ENCODE data around the gene P3H3.

The P3H3 gene

DNA sequence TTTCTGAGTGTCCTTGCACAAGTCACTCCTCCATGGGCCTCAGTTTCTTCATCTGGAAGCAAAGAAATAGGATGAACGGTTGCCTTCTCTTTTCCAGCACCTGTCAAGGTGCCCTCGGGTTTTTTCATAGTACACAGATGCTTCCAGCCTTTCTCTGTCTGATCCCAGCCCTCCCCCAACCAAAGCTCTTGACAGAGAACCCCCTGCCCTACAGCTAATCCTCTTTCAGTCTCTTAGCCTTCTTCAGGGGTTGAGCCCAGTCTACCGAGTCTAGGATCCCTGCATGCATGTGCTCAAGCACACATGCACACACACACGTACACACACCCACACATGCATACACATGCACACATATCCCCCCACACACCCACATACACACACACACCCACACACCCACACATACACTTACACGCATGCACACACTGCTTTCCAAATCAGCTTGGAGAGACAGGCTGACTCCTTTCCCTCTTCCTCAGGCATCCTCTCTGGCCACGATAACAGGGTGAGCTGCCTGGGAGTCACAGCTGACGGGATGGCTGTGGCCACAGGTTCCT lies 18.2 kb downstream of the P3H3 start:
- no peak for TF ChIP-seq POLR2AphosphoS5 (IDR thresholded peaks at IDR 0.05; ENCODE audit: low read depth, low read length)
- TF ChIP-seq TAF1 (IDR thresholded peaks at IDR 0.05; ENCODE audit: borderline replicate concordance, insufficient read depth, low read length): no peak
- TF ChIP-seq, protein P1, sequence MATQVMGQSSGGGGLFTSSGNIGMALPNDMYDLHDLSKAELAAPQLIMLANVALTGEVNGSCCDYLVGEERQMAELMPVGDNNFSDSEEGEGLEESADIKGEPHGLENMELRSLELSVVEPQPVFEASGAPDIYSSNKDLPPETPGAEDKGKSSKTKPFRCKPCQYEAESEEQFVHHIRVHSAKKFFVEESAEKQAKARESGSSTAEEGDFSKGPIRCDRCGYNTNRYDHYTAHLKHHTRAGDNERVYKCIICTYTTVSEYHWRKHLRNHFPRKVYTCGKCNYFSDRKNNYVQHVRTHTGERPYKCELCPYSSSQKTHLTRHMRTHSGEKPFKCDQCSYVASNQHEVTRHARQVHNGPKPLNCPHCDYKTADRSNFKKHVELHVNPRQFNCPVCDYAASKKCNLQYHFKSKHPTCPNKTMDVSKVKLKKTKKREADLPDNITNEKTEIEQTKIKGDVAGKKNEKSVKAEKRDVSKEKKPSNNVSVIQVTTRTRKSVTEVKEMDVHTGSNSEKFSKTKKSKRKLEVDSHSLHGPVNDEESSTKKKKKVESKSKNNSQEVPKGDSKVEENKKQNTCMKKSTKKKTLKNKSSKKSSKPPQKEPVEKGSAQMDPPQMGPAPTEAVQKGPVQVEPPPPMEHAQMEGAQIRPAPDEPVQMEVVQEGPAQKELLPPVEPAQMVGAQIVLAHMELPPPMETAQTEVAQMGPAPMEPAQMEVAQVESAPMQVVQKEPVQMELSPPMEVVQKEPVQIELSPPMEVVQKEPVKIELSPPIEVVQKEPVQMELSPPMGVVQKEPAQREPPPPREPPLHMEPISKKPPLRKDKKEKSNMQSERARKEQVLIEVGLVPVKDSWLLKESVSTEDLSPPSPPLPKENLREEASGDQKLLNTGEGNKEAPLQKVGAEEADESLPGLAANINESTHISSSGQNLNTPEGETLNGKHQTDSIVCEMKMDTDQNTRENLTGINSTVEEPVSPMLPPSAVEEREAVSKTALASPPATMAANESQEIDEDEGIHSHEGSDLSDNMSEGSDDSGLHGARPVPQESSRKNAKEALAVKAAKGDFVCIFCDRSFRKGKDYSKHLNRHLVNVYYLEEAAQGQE (IDR thresholded peaks at IDR 0.05; ENCODE audit: insufficient read depth in 1 of 2, low read depth in 2 of 2, low read length in 2 of 2): no peak
- no peak for TF ChIP-seq FOXP2 (optimal IDR thresholded peaks at IDR 0.05; ENCODE audit: borderline replicate concordance, extremely low read depth, extremely low read length, insufficient read depth)
- TF ChIP-seq SIN3A (IDR thresholded peaks at IDR 0.05; ENCODE audit: borderline replicate concordance, insufficient read depth, low read length): no peak

DNA sequence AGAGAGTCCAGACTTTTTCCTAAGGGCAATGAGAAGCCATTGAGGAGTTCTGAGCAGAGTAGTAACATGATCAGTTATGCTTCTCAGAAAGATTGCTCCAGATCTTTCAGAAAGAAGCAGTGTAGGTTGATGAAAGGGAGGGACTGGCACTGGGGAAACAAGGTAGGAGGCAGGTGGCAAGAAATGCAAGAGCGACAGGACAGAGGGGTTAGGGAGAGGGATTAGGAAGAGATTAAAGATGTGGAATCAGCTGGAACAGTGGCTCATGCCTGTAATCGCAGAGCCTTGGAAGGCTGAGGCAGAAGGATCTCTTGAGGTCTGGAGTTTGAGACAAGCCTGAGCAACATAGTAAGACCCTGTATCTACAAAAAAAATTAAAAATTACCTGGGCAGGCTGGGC lies 19.5 kb downstream of the P3H3 start:
- no peak for TF ChIP-seq SIN3A (IDR thresholded peaks at IDR 0.05; ENCODE audit: borderline replicate concordance, insufficient read depth, low read length)
- no peak for TF ChIP-seq FOXP2 (optimal IDR thresholded peaks at IDR 0.05; ENCODE audit: borderline replicate concordance, extremely low read depth, extremely low read length, insufficient read depth)
- TF ChIP-seq POLR2AphosphoS5 (IDR thresholded peaks at IDR 0.05; ENCODE audit: low read depth, low read length): no peak
- TF ChIP-seq, protein P1 (IDR thresholded peaks at IDR 0.05; ENCODE audit: insufficient read depth in 1 of 2, low read depth in 2 of 2, low read length in 2 of 2): no peak
- no peak for TF ChIP-seq TAF1 (IDR thresholded peaks at IDR 0.05; ENCODE audit: borderline replicate concordance, insufficient read depth, low read length)

DNA sequence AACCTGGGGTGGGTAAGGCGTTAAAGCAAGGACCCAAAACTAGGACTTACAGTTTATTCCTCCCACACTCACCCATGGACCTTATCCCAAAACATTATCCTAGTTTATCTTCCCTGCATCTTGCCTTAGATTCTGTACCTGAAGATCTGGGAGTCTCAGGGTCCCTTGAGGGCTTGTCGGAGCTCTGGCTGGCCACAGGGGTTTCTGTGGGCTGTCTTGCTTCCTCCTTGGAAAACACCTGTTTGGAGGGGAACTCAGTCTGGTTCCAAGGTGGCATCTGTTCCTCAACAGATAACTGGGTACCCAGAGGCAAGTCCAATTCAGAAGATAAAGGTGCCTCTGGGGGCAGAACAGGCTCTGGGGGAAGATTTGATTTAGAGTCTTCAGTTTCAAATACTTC lies 21.2 kb downstream of the P3H3 start:
- TF ChIP-seq TAF1 (IDR thresholded peaks at IDR 0.05; ENCODE audit: borderline replicate concordance, insufficient read depth, low read length) (no peak), FOXP2 (optimal IDR thresholded peaks at IDR 0.05; ENCODE audit: borderline replicate concordance, extremely low read depth, extremely low read length, insufficient read depth) (no peak), SIN3A (IDR thresholded peaks at IDR 0.05; ENCODE audit: borderline replicate concordance, insufficient read depth, low read length) (no peak), POLR2AphosphoS5 (IDR thresholded peaks at IDR 0.05; ENCODE audit: low read depth, low read length) (no peak)
- TF ChIP-seq, protein P1 (IDR thresholded peaks at IDR 0.05; ENCODE audit: insufficient read depth in 1 of 2, low read depth in 2 of 2, low read length in 2 of 2): no peak

DNA sequence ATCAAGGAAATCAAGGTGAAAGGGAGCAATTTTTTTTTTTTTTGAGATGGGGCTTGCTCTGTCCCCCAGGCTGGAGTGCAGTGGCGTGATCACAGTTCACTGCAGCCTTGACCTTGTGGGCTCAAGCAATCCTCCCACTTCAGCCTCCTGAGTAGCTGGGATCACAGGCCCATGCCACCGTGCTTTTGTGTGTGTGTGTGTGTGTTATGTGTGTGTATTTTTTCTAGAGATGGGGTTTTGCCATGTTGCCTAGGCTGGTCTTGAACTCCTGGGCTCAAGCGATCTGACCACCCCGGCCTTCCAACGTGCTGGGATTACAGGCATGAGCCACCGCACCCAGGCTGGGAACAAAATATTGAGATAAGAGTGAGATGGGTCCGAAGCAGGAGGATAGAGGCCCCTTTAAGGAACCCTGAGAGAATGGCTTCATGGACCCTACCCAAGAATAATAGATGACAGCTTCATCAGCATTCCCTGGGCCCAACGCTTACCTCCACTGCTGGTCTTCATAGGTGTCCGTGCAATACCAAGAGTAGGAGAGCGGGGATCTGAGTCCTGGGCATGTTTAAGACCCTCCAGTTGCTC lies 21.9 kb downstream of the P3H3 start:
- TF ChIP-seq FOXP2 (optimal IDR thresholded peaks at IDR 0.05; ENCODE audit: borderline replicate concordance, extremely low read depth, extremely low read length, insufficient read depth): no peak
- no peak for TF ChIP-seq TAF1 (IDR thresholded peaks at IDR 0.05; ENCODE audit: borderline replicate concordance, insufficient read depth, low read length)

DNA sequence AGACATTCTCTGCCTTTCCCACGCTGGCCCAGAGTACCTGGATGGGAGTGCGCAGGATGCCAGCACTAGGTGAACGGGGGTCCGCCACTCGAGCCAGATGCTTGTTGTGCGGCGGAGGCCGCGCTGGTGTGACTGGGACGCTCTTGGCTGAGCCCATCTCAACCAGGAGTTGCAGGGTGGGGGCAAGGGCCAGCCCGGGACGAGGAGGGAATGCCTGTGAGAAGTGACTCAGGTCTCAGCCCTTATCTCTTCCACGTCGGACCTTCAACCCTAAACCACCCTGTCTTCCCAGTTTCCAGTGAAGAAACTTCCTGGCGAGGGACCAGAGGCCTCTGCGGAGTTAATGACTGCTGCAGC lies 22.6 kb downstream of the P3H3 start:
- no peak for TF ChIP-seq SIN3A (IDR thresholded peaks at IDR 0.05; ENCODE audit: borderline replicate concordance, insufficient read depth, low read length)
- no peak for TF ChIP-seq POLR2AphosphoS5 (IDR thresholded peaks at IDR 0.05; ENCODE audit: low read depth, low read length)
- no peak for TF ChIP-seq TAF1 (IDR thresholded peaks at IDR 0.05; ENCODE audit: borderline replicate concordance, insufficient read depth, low read length)
- TF ChIP-seq, protein P1 (IDR thresholded peaks at IDR 0.05; ENCODE audit: insufficient read depth in 1 of 2, low read depth in 2 of 2, low read length in 2 of 2): no peak
- no peak for TF ChIP-seq FOXP2 (optimal IDR thresholded peaks at IDR 0.05; ENCODE audit: borderline replicate concordance, extremely low read depth, extremely low read length, insufficient read depth)
